Renal pelvis (tissue), 4 donors: ENCODE measurements around the gene APAF1. TPM values are rescaled to one million over a fixed set of nuclear protein-coding genes. Genes with fewer than 3 reads are reported as not detected.
A peak's percentile ranks its signal among the peaks of the same experiment; 100 is the strongest.

ENCODE experiments used
- DNase-seq: peaks from one replicate; pipeline ENCODE4 v3.0.0-alpha.2; 2013
- polyA plus RNA-seq, 3 donors: library from polyadenylated mRNA; unstranded; fragments of 120-200 nt; gene quantifications; one replicate each; pipeline ENCODE4 v1.2.1, GENCODE V29; 2013; ENCODE audit not compliant: insufficient read length in 3 of 3

The APAF1 gene
- polyA plus RNA-seq, 3 donors = 27.9 to 33.4 (median 29.7) TPM

GRCh38 chr12:98656289-98657101 lies 11.4 kb downstream of the APAF1 start:
- DNase-seq = no peak

- DNase-seq = no peak
Observed at GRCh38 chr12:98660521-98660920, 15.4 kb downstream of the APAF1 start.

GRCh38 chr12:98669751-98670150 lies 24.7 kb downstream of the APAF1 start:
- DNase-seq = no peak

- no peak for DNase-seq
Observed at GRCh38 chr12:98671459-98671858, 26.4 kb downstream of the APAF1 start.

- no peak for DNase-seq
Observed at GRCh38 chr12:98674841-98675240, 29.8 kb downstream of the APAF1 start.

- no peak for DNase-seq
Observed at GRCh38 chr12:98678236-98678945, 33.3 kb downstream of the APAF1 start.

GRCh38 chr12:98678946-98679610 lies 34.0 kb downstream of the APAF1 start:
- no peak for DNase-seq

- no peak for DNase-seq
Observed at GRCh38 chr12:98679611-98680005, 34.5 kb downstream of the APAF1 start.

GRCh38 chr12:98684199-98684598 lies 39.1 kb downstream of the APAF1 start:
- DNase-seq = no peak

- no peak for DNase-seq
Observed at GRCh38 chr12:98686603-98687002, 41.5 kb downstream of the APAF1 start.

GRCh38 chr12:98691351-98691750 lies 46.3 kb downstream of the APAF1 start:
- DNase-seq = no peak

GRCh38 chr12:98696036-98696646 lies 51.1 kb downstream of the APAF1 start:
- no peak for DNase-seq

- DNase-seq = no peak
Observed at GRCh38 chr12:98697209-98697608, 52.1 kb downstream of the APAF1 start.

- peak; percentile 42 for DNase-seq
Observed at GRCh38 chr12:98698603-98699463, 53.7 kb downstream of the APAF1 start.

GRCh38 chr12:98699586-98699985 lies 54.5 kb downstream of the APAF1 start:
- DNase-seq = no peak

- no peak for DNase-seq
Observed at GRCh38 chr12:98701166-98701565, 56.1 kb downstream of the APAF1 start.

- no peak for DNase-seq
Observed at GRCh38 chr12:98709022-98709421, 63.9 kb downstream of the APAF1 start.

- no peak for DNase-seq
Observed at GRCh38 chr12:98714426-98714825, 69.3 kb downstream of the APAF1 start.

- DNase-seq = no peak
Observed at GRCh38 chr12:98719515-98720504, 74.7 kb downstream of the APAF1 start.

GRCh38 chr12:98721204-98721702 lies 76.2 kb downstream of the APAF1 start:
- DNase-seq = no peak
